Right ventricle myocardium superior (tissue), 1 donor: ENCODE results near the gene C1orf21. TPM values are rescaled to one million over a fixed set of nuclear protein-coding genes. Genes with fewer than 3 reads are reported as not detected.
A peak's percentile ranks its signal among the peaks of the same experiment; 100 is the strongest.

ENCODE experiments used
- ATAC-seq: fragments of 200-7000 bp; cut with Tn5 transposase; one replicate; pipeline ENCODE4 v1.9.1; 2020; ENCODE audit warnings: mild to moderate bottlenecking; ENCODE audit not compliant: poor library complexity
- DNase-seq: peaks from one replicate; pipeline ENCODE4 v3.0.0-alpha.2; 2020
- intact Hi-C: fragments of 100-400 bp; cut with DNase I; formaldehyde crosslinking; loops from one replicate; pipeline ENCODE4 v1.11.2; 2022
- total RNA-seq: library from RNA; stranded (reverse); fragmentation: NEBNext Ultra II Directional; extraction: Animal tissue kit (Norgen Biotek cat#: 25700); gene quantifications from one replicate; pipeline ENCODE4 v1.2.1, GENCODE V29; 2021
- donor health status: DM: no; HTN: yes; CAD: no; lungs with severe emphysema.

Gene C1orf21
- total RNA-seq, 1 donor from 2014 or later: 47.6 TPM

DNA sequence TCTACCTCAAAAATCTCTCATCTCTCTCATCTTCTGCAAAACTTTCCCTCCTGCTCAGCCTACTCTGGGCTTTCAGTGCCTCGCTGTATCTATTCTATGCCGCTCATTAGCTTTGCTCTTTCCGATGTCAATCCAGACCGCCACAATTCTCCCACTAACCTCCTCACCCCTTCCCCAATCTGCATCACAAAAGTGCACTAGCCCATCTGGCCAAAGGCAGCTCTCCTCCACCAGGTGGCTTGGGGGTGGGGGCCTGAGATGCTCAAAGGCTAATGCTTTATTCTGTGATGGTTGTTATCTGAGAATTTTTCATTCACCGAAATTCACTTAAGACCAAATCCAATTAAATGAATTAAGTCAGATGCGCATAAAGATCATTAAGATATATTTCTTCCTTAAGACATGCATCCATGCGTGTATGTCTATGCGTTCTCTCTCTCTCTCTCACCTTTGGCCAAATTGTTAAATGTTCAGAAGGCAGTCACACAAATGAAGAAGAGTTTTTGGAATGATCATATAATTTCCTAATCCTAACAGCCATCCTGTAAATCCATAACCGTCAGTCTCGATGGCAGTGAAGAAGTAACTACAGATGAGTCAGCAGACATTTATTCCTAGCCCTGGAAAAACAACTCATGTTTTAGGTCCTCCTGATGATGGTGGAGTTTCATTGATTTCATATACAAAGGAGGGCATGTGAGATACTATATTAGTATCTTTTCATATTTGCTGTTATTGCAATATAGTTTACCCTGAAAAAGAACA, 111.3 kb downstream of the C1orf21 start:
- ATAC-seq (no peak), DNase-seq (no peak)
- intact Hi-C loops: no loop called here

GRCh38 chr1:184499616-184500015, 112.8 kb downstream of the C1orf21 start:
- intact Hi-C loops: no loop called here
- DNase-seq: no peak
- ATAC-seq: no peak

GRCh38 chr1:184502161-184502560, 115.3 kb downstream of the C1orf21 start:
- intact Hi-C loops: no loop called here
- DNase-seq (no peak), ATAC-seq (no peak)

- intact Hi-C loops: no loop called here
- ATAC-seq: no peak
- DNase-seq: no peak
These were observed 116.5 kb downstream of the C1orf21 start for GRCh38 chr1:184503221-184503749.

DNA sequence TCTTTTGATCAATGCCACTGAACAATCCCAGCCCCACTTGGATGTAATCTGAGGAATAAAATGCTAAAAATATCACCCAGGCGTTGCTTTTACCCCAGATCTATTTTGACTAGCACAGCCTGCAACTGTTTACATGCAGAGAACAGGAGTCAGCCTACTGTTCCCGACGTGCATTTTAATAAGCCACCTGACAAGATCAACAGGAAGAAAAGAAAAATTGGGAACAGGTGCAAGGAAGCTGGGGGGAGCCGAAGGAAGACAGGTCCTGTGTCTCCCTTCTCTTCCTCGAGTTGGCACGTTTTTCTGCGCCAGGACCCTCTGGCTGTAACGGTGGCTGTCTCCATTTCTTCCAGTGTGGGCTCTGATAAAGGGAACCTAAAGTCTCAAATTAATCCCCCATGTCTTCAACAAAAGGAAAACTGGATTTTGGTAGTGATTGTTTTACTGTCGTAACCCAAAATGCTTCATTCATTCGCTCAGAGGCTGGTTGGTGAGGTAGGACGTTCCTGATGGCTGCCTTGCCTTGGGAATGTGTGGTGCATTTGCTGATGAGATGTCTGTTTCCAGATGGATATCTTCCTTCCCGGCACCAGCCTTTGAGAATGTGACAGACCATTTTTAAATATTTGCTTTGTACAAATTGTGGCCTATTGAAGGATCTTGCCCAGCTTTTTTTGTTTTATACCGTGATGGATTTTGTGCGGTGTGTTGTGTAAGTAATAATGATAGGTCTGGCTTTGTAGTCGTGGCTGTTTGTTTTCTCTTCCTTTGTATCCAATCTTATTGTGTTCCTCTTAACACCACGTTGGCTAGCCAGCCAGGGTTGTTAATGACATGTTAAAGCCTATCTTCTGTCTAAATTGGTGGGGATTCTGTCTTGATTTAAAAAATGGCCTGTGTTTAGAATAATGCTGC, 117.5 kb downstream of the C1orf21 start:
- ATAC-seq (peak; percentile 60), DNase-seq (no peak)
- intact Hi-C loops: no loop called here

DNA sequence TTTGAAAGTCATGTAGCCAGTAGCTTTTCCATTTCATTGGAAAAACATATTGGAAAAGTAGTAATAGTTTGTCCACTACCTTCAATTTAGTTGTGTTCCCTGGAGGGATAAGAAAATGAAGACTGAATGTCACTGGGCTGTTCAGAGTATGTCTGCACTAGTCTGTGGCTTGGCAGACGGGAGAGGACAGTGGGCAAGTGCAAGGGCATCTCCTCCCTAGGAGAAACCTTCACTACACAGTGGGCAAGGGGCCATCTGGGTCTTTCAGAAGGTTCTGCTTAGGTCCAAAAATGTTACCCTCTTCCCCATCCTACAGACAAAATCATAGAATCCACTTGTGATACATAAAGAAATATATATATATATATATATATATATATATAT, 118.1 kb downstream of the C1orf21 start:
- intact Hi-C loops: no loop called here
- DNase-seq (no peak), ATAC-seq (no peak)

- DNase-seq (no peak), ATAC-seq (no peak)
- intact Hi-C loops: no loop called here
These were observed 119.7 kb downstream of the C1orf21 start for GRCh38 chr1:184506481-184506880.

- ATAC-seq: no peak
- intact Hi-C loops: no loop called here
- no peak for DNase-seq
These were observed 120.3 kb downstream of the C1orf21 start for GRCh38 chr1:184507165-184507564.

GRCh38 chr1:184507604-184508280, 120.9 kb downstream of the C1orf21 start:
- intact Hi-C loops: no loop called here
- ATAC-seq: no peak
- DNase-seq: no peak

DNA sequence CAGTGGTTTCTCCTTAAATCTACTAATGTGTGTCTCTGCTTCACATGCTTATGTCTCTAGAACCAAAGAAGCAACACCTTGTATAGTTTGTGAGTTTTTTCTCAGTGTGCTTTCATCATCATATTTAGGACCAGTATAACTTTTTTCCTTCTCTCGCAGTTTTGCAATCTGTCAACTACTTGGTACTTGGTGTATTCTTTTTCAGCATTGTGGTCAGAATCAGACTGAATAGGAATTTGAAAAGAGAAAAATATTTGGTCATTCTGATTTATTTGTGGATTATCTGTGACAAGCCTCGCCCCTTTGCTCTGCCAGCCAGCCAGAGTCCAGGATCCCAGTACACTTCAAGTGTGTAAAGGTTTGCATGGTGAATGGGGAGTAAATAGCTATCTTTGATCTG, 122.3 kb downstream of the C1orf21 start:
- ATAC-seq (no peak), DNase-seq (no peak)
- intact Hi-C loops: no loop called here

- intact Hi-C loops: no loop called here
- ATAC-seq: no peak
- no peak for DNase-seq
These were observed 123.3 kb downstream of the C1orf21 start for GRCh38 chr1:184510110-184510509.

DNA sequence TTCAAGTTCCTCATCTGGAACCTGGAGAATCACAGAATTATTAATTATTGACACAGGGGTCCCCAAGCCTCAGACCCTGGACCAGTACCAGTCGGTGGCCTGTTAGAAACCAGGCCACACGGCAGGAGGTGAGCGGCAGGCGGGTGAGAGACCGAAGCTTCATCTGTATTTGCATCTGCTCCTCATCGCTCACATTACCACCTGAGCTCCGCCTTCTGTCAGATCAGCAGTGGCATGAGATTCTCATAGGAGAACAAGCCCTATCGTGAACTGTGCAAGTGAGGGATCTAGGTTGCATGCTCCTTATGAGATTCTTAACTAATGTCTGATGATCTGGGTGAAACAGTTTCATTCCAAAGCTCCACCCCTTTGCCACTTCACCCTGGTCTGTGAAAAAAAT, 125.9 kb downstream of the C1orf21 start:
- DNase-seq (no peak), ATAC-seq (no peak)
- intact Hi-C loops: no loop called here

DNA sequence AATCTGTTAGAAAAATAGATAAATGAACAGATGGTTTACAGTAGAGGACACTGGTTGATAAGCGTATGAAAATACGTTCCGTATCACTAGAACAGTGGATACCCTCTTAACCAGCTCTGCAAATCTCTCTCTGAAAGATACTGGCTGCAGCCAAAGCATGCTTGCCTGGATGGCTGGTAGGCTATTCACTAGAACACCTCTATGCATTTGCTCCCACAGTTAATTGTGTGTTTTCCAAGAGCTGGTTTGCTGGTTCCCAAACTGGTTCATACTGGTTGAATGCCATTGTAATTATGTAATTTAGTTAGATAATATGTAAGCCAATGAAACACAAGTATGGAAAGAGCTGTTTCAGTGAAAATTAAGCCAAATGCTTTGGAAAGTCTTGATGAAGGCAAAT, 126.6 kb downstream of the C1orf21 start:
- peak; percentile 21 for ATAC-seq
- no peak for DNase-seq
- intact Hi-C loops: no loop called here

DNA sequence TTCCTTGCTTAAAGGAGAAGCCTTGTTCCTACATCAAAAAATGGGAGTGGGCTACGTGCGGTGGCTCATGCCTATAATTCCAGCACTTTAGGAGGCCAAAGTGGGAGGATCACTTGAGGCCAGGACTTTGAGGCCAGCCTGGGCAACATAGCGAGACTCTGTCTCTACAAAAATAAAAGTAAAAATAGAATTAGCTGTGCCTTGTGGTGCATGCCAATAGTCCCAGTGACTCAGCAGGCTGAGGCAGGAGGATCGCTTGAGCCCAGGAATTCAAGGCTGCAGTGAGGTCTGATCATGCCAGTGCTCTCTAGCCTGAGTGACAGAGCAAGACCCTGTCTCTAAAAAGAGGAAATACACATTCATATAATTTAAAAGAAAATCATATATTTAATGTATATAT, 127.1 kb downstream of the C1orf21 start:
- peak; percentile 47 for DNase-seq
- intact Hi-C loops: no loop called here
- ATAC-seq: peak; percentile 66

GRCh38 chr1:184514447-184514846, 127.6 kb downstream of the C1orf21 start:
- ATAC-seq: peak; percentile 34
- intact Hi-C loops: no loop called here
- DNase-seq: no peak

DNA sequence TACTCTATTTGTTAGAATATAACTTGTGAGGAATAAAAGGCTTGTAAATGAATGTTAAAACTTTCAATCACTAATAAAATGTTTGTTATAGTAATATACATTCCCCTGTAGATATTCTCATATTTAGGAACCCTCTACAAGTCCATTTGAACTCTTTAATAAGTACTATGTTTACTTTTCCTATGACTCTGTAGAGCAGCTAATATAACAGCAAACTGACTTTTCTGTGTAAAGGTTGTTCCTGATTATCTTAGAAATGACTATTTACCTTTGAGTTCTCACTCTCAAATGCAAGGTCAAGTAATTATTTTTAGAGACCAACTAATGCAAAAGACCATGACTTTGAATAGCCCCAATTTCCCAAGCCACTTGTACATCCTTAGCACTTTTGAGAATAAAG, 130.3 kb downstream of the C1orf21 start:
- no peak for DNase-seq
- intact Hi-C loops: no loop called here
- no peak for ATAC-seq

- DNase-seq (no peak), ATAC-seq (peak; percentile 40)
- intact Hi-C loops: no loop called here
These were observed 132.0 kb downstream of the C1orf21 start for GRCh38 chr1:184518736-184519357.

GRCh38 chr1:184520336-184520735, 133.5 kb downstream of the C1orf21 start:
- no peak for ATAC-seq
- intact Hi-C loops: no loop called here
- no peak for DNase-seq

- DNase-seq (no peak), ATAC-seq (no peak)
- intact Hi-C loops: no loop called here
These were observed 137.4 kb downstream of the C1orf21 start for GRCh38 chr1:184524248-184524647.
